ENCODE measurements around the gene PGBD2. TPM values are rescaled to one million over a fixed set of nuclear protein-coding genes. Genes with fewer than 3 reads are reported as not detected.

PGBD2 gene
- total and polyA plus RNA-seq, 2 of the 8 experiments (the other 6 are each of a cell fraction or from before 2014, with no cell fraction given) = 4.5 to 7.7 TPM

DNA sequence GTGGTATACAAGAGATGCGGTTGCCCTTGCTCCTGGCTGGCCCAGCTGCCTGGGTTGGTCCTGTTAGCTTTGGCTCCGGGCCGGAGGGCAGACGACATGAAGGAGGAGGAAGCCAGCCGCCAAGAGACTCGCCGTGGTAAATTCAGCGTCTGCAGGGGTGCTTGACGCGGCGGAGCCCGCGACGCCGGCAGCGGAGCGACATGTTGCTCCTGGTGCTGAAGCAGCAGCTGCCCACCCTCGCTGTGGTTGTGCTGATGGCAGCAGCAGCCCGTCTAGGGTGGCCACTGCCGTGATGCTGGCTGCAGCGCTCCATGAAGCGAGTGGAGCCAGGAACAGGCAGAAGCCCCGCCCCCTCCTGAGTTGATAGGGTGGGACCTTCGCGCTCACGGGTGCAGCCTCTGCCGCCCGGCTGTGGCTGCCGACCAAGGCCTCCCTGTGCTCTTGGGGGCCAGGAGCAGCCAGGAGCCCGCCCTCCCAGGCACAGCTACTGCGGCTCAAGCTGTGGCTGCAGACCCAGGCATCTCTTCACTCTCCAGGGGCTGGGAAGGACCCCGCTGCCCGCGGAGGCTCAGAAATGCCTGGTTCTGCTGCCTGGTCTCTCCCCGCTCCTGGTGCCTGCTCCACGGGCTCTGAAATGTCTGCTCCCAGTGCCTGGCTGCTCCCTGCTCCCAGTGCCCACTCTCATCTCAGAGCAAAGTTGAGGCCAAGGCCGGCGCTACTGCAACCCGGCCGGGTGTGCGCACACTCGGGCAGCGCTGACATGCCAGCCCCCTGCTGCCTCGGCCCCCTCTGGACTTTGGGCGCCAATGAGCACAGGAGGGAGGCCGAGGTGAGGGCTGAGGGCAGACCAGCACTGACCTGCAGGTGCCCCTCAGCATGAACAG lies 42.8 kb upstream of the PGBD2 start (continued):
- TF ChIP-seq SAP30 (IDR thresholded peaks at IDR 0.05; ENCODE audit: insufficient read depth, insufficient replicate concordance, low read length) (peak; percentile 24), HDAC6 (IDR thresholded peaks at IDR 0.05; ENCODE audit: low read depth, low read length) (no peak), SRF (IDR thresholded peaks at IDR 0.05; ENCODE audit: low read depth, low read length) (no peak), SIN3A (conservative IDR thresholded peaks at IDR 0.05 in 1 of 2, IDR thresholded peaks at IDR 0.05 in 1 of 2; ENCODE audit: low read depth in 1 of 2, low read length in 2 of 2) (peak in 1 of 2 experiments; percentile 29; a peak in 1 of 4 replicates), TEAD4 (IDR thresholded peaks at IDR 0.05; ENCODE audit: low read depth, low read length) (no peak), EP300 (IDR thresholded peaks at IDR 0.05; ENCODE audit: borderline replicate concordance in 1 of 2, low read depth in 2 of 2, low read length in 2 of 2) (no peak), RNF2 (IDR thresholded peaks at IDR 0.05; ENCODE audit: borderline replicate concordance, low read depth, low read length, missing control alignments, poor library complexity, severe bottlenecking) (no peak), YY1 (IDR thresholded peaks at IDR 0.05; ENCODE audit: low read depth, low read length) (peak; percentile 65; the same call in 1 of the 2 replicates), EZH2 (IDR thresholded peaks at IDR 0.05; ENCODE audit: low read depth, low read length, severe bottlenecking) (peak; percentile 37), JUN (IDR thresholded peaks at IDR 0.05; ENCODE audit: low read depth, low read length) (no peak), SUZ12 (IDR thresholded peaks at IDR 0.05; ENCODE audit: low read length) (peak; percentile 48; the same call in 1 of the 2 replicates), SIX5 (IDR thresholded peaks at IDR 0.05; ENCODE audit: low read depth, low read length) (no peak), CEBPB (IDR thresholded peaks at IDR 0.05; ENCODE audit: low read depth, low read length) (no peak), CREB1 (IDR thresholded peaks at IDR 0.05) (peak; percentile 90), SP2 (IDR thresholded peaks at IDR 0.05; ENCODE audit: low read length) (no peak)
- TF ChIP-seq, protein P1, sequence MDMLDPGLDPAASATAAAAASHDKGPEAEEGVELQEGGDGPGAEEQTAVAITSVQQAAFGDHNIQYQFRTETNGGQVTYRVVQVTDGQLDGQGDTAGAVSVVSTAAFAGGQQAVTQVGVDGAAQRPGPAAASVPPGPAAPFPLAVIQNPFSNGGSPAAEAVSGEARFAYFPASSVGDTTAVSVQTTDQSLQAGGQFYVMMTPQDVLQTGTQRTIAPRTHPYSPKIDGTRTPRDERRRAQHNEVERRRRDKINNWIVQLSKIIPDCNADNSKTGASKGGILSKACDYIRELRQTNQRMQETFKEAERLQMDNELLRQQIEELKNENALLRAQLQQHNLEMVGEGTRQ (IDR thresholded peaks at IDR 0.05; ENCODE audit: low read length) = no peak
- TF ChIP-seq, protein P2, sequence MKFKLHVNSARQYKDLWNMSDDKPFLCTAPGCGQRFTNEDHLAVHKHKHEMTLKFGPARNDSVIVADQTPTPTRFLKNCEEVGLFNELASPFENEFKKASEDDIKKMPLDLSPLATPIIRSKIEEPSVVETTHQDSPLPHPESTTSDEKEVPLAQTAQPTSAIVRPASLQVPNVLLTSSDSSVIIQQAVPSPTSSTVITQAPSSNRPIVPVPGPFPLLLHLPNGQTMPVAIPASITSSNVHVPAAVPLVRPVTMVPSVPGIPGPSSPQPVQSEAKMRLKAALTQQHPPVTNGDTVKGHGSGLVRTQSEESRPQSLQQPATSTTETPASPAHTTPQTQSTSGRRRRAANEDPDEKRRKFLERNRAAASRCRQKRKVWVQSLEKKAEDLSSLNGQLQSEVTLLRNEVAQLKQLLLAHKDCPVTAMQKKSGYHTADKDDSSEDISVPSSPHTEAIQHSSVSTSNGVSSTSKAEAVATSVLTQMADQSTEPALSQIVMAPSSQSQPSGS (IDR thresholded peaks at IDR 0.05; ENCODE audit: low read length) = no peak
